H9 (cell line): ENCODE measurements around the gene STAP2. TPM values are rescaled to one million over a fixed set of nuclear protein-coding genes. Genes with fewer than 3 reads are reported as not detected.

ENCODE experiments used
- DNase-seq: peaks from one replicate; pipeline ENCODE4 v3.0.0-alpha.2; 2017
- H2AFZ ChIP-seq: one replicate; pipeline ENCODE4 v1.6.1; 2013; ENCODE audit warnings: mild to moderate bottlenecking, low read length, control low read depth, moderate library complexity
- H2AK5ac ChIP-seq: 2 replicates; pipeline ENCODE4 v1.6.1; 2013; ENCODE audit warnings: low read length, control low read depth, mixed read lengths; ENCODE audit not compliant: insufficient read length
- H2BK120ac ChIP-seq: one replicate; pipeline ENCODE4 v1.6.1; 2013; ENCODE audit warnings: low read depth, mild to moderate bottlenecking, low read length, control low read depth, inconsistent platforms; ENCODE audit not compliant: poor library complexity, severe bottlenecking
- H2BK12ac ChIP-seq: 2 replicates; pipeline ENCODE4 v1.6.1; 2013; ENCODE audit warnings: low read length, control low read depth, mixed read lengths, low read depth; ENCODE audit not compliant: insufficient read length
- H2BK15ac ChIP-seq: 2 replicates; pipeline ENCODE4 v1.6.1; 2013; ENCODE audit warnings: low read depth, low read length, control low read depth
- H2BK20ac ChIP-seq: one replicate; pipeline ENCODE4 v1.6.1; 2013; ENCODE audit warnings: low read depth, mild to moderate bottlenecking, low read length, control low read depth, inconsistent platforms; ENCODE audit not compliant: poor library complexity, severe bottlenecking
- H2BK5ac ChIP-seq: 2 replicates; pipeline ENCODE4 v1.6.1; 2013; ENCODE audit warnings: low read length, control low read depth, mixed read lengths; ENCODE audit not compliant: insufficient read length
- H3K14ac ChIP-seq: 2 replicates; pipeline ENCODE4 v1.6.1; 2013; ENCODE audit warnings: low read length, control low read depth; ENCODE audit not compliant: insufficient read depth
- H3K18ac ChIP-seq: 2 replicates; pipeline ENCODE4 v1.6.1; 2013; ENCODE audit warnings: low read depth, mild to moderate bottlenecking, mixed read lengths, low read length, control low read depth; ENCODE audit not compliant: insufficient read length
- H3K23ac ChIP-seq: 2 replicates; pipeline ENCODE4 v1.6.1; 2013; ENCODE audit warnings: low read length, control low read depth, mixed read lengths, low read depth; ENCODE audit not compliant: insufficient read length
- H3K23me2 ChIP-seq: 2 replicates; pipeline ENCODE4 v1.6.1; 2013; ENCODE audit warnings: low read depth, mild to moderate bottlenecking, mixed read lengths, low read length, control low read depth; ENCODE audit not compliant: insufficient read length, poor library complexity, severe bottlenecking
- H3K27ac ChIP-seq: 2 replicates; pipeline ENCODE4 v1.5.1; 2013; ENCODE audit warnings: low read length, control low read depth, mixed read lengths, low read depth; ENCODE audit not compliant: insufficient read length
- H3K27me3 ChIP-seq: 2 replicates; pipeline ENCODE4 v1.6.1; 2013; ENCODE audit warnings: low read length, control low read depth, inconsistent platforms; ENCODE audit not compliant: insufficient read depth
- H3K4ac ChIP-seq: 2 replicates; pipeline ENCODE4 v1.6.1; 2013; ENCODE audit warnings: low read depth, mild to moderate bottlenecking, control low read depth, inconsistent platforms, low read length, moderate library complexity
- H3K4me1 ChIP-seq: 2 replicates; pipeline ENCODE4 v1.6.1; 2013; ENCODE audit warnings: low read length, control low read depth, inconsistent platforms; ENCODE audit not compliant: insufficient read depth
- H3K4me2 ChIP-seq: 2 replicates; pipeline ENCODE4 v1.6.1; 2013; ENCODE audit warnings: low read length, control low read depth, mixed read lengths; ENCODE audit not compliant: insufficient read length, insufficient read depth
- H3K56ac ChIP-seq: 2 replicates; pipeline ENCODE4 v1.6.1; 2013; ENCODE audit warnings: low read depth, mild to moderate bottlenecking, mixed read lengths, low read length, control low read depth; ENCODE audit not compliant: insufficient read length
- H3K79me1 ChIP-seq: 2 replicates; pipeline ENCODE4 v1.6.1; 2013; ENCODE audit warnings: low read depth, mild to moderate bottlenecking, moderate library complexity, low read length, control low read depth, inconsistent platforms; ENCODE audit not compliant: insufficient read depth, poor library complexity, severe bottlenecking
- H3K79me2 ChIP-seq: 2 replicates; pipeline ENCODE4 v1.6.1; 2013; ENCODE audit warnings: low read length, control low read depth, inconsistent platforms; ENCODE audit not compliant: insufficient read depth
- H3K9ac ChIP-seq: 2 replicates; pipeline ENCODE4 v1.6.1; 2013; ENCODE audit warnings: low read length, control low read depth, mixed read lengths; ENCODE audit not compliant: insufficient read length; ENCODE audit errors: extremely low read depth
- H3K9me3 ChIP-seq: one replicate; pipeline ENCODE4 v1.6.1; 2013; ENCODE audit warnings: low read depth, low read length, inconsistent platforms; ENCODE audit not compliant: control insufficient read depth
- H3T11ph ChIP-seq: one replicate; pipeline ENCODE4 v1.6.1; 2013; ENCODE audit warnings: mild to moderate bottlenecking, low read length, control low read depth, inconsistent platforms
- H4K20me1 ChIP-seq: one replicate; pipeline ENCODE4 v1.6.1; 2013; ENCODE audit not compliant: control insufficient read depth, insufficient read length, insufficient read depth
- H4K5ac ChIP-seq: 2 replicates; pipeline ENCODE4 v1.6.1; 2013; ENCODE audit warnings: low read depth, mild to moderate bottlenecking, mixed read lengths, low read length, control low read depth; ENCODE audit not compliant: insufficient read length
- H4K8ac ChIP-seq: replicated peaks from 2 replicates; pipeline ENCODE4 v1.6.1; 2013; ENCODE audit warnings: low read length, control low read depth, mixed read lengths, low read depth; ENCODE audit not compliant: insufficient read length
- H4K91ac ChIP-seq: 2 replicates; pipeline ENCODE4 v1.6.1; 2013; ENCODE audit warnings: low read depth, mild to moderate bottlenecking, moderate library complexity, mixed read lengths, low read length, control low read depth; ENCODE audit not compliant: insufficient read length
- H3K27ac Mint-ChIP-seq, 3 experiments: 2 replicates in 2 of 3; 3 replicates in 1 of 3; pipeline ENCODE4 v1.8.0; 2020 to 2021; ENCODE audit warnings: mixed read lengths in 3 of 3, mild to moderate bottlenecking in 1 of 3, moderate library complexity in 1 of 3
- H3K27me3 Mint-ChIP-seq: 2 replicates; pipeline ENCODE4 v1.8.0; 2021; ENCODE audit warnings: low read depth, mild to moderate bottlenecking, moderate library complexity, mixed read lengths
- H3K36me3 Mint-ChIP-seq, 3 experiments: 2 replicates in 2 of 3; 3 replicates in 1 of 3; pipeline ENCODE4 v1.8.0; 2020 to 2021; ENCODE audit warnings: low read depth in 3 of 3, mixed read lengths in 3 of 3; ENCODE audit not compliant: insufficient read depth in 1 of 3
- H3K4me1 Mint-ChIP-seq, 2 experiments: 2 replicates each; pipeline ENCODE4 v1.8.0; 2020; ENCODE audit warnings: mixed read lengths in 2 of 2
- H3K4me3 Mint-ChIP-seq, 2 experiments: 2 replicates in 1 of 2; 3 replicates in 1 of 2; pipeline ENCODE4 v1.8.0; 2020 to 2021; ENCODE audit warnings: mild to moderate bottlenecking in 2 of 2, mixed read lengths in 2 of 2, moderate library complexity in 1 of 2
- H3K9me3 Mint-ChIP-seq, 2 experiments: 2 replicates in 1 of 2; 3 replicates in 1 of 2; pipeline ENCODE4 v1.8.0; 2020; ENCODE audit warnings: mild to moderate bottlenecking in 2 of 2, mixed read lengths in 2 of 2, moderate library complexity in 1 of 2
- WGBS: extraction: QIAGEN DNeasy Blood & Tissue Kit; methylation state at CpG from one replicate; pipeline ENCODE4 v1.1.7; 2013; ENCODE audit warnings: missing lambda C conversion rate, low lambda C conversion rate, mixed read lengths; ENCODE audit not compliant: insufficient read length; ENCODE audit errors: extremely low coverage; 5-methylcytosine and 5-hydroxymethylcytosine counted together
- total RNA-seq: library from RNA; stranded (reverse); gene quantifications from 2 replicates; pipeline ENCODE4 v1.2.1, GENCODE V29; 2021
- TF ChIP-seq, protein P1 (sequence below): fragments of 200-600 bp; sonication (generic); conservative IDR thresholded peaks from 3 replicates; pipeline ENCODE4 v1.8.0; 2021; ENCODE audit warnings: antibody characterized with exemption, mild to moderate bottlenecking

The STAP2 gene
- total RNA-seq, 1 experiment from 2014 or later, result 20.2 TPM

DNA sequence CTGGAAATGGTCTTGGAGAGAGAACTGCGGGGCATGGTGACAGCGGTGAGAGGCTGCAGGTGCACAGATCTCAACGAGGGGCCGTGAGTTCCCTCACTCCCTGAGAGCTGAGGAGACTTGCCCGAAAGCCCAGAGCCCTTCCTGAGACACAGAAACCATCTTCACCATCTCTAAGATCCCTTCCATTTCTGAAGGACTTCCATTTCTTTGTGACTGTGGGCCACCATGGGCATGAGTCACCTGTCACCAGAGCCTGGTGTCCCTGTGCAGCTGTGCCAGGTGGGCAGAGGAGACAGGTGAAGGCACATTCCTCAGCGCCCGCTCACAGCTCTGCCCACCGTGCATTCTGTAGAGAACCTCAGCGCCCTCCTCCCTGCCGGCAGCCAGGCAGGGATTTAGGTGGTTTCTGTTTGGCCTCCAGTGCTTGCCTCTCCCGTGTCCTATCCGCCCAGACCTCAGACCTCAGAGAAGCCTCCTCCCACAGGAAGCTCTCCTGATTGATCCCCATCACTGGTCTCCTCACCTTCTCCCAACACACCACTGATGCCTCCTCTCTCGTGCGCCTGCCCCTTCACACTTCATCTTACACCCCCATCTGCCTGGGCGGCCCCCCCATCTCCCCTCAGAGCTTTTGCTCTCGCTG is 37.5 kb upstream of the STAP2 start:
- H4K20me1 ChIP-seq, result peaks cover 5% of the 10 kb centered on the region
- H3K4me3 Mint-ChIP-seq, result 0 out of 5 replicates have a peak overlapping the region, but pooled peaks of 1 of the 2 experiments have one; percentile 3

More for the DNA sequence above, 37.5 kb upstream of the STAP2 start:
- Mint-ChIP-seq H3K27me3 (peaks cover 2% of the 10 kb centered on the region; the same call in 1 of the 2 replicates), H3K4me1 (peaks cover 38 to 48% of the 10 kb centered on the region in 2 experiments), H3K36me3 (no peaks in the 10 kb centered on the region; a peak in 1 of 7 replicates), H3K27ac (peak overlapping the region; percentile 53 to 96 (median 96)), H3K9me3 (no peaks in the 10 kb centered on the region)
- Histone ChIP-seq H4K5ac (no peak overlapping the region), H2BK5ac (no peak overlapping the region), H2AFZ (no peak overlapping the region), H3K4me2 (no peak overlapping the region), H2BK12ac (no peak overlapping the region), H3K27me3 (no peaks in the 10 kb centered on the region), H4K91ac (no peak overlapping the region), H3K4me1 (peaks cover 8% of the 10 kb centered on the region; the same call in 1 of the 2 replicates), H3K9me3 (no peaks in the 10 kb centered on the region), H3K9ac (no peak overlapping the region), H3K79me1 (peaks cover 7% of the 10 kb centered on the region), H3T11ph (no peak overlapping the region), H2AK5ac (no peak overlapping the region), H3K27ac (no peak overlapping the region), H3K23me2 (no peaks in the 10 kb centered on the region), H3K23ac (no peak overlapping the region), H4K8ac (no peak overlapping the region), H2BK15ac (no peak overlapping the region), H3K18ac (no peak overlapping the region), H2BK120ac (no peak overlapping the region), H3K14ac (no peak overlapping the region; the same call in none of the 2 replicates), H3K56ac (no peak overlapping the region), H3K79me2 (no peaks in the 10 kb centered on the region; the same call in 1 of the 2 replicates), H2BK20ac (no peak overlapping the region), H3K4ac (no peak overlapping the region)
- TF ChIP-seq, protein P1, sequence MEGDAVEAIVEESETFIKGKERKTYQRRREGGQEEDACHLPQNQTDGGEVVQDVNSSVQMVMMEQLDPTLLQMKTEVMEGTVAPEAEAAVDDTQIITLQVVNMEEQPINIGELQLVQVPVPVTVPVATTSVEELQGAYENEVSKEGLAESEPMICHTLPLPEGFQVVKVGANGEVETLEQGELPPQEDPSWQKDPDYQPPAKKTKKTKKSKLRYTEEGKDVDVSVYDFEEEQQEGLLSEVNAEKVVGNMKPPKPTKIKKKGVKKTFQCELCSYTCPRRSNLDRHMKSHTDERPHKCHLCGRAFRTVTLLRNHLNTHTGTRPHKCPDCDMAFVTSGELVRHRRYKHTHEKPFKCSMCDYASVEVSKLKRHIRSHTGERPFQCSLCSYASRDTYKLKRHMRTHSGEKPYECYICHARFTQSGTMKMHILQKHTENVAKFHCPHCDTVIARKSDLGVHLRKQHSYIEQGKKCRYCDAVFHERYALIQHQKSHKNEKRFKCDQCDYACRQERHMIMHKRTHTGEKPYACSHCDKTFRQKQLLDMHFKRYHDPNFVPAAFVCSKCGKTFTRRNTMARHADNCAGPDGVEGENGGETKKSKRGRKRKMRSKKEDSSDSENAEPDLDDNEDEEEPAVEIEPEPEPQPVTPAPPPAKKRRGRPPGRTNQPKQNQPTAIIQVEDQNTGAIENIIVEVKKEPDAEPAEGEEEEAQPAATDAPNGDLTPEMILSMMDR, result 0 out of 3 replicates have a peak, but pooled peaks have one; percentile 6
- DNase-seq, result no peak
- no CpG with 5 or more reads among the region's 16 CpGs for WGBS
